ENCODE measurements around the gene KRTAP20-3. TPM values are rescaled to one million over a fixed set of nuclear protein-coding genes. Genes with fewer than 3 reads are reported as not detected.

Gene KRTAP20-3
- total RNA-seq, 1 experiment from 2014 or later, result not detected

GRCh38 chr21:30615199-30615598 lies 27.5 kb upstream of the KRTAP20-3 start:
- in situ Hi-C loops (cut with HindIII; ENCODE audit: low pct_unique_long_range_greater_than_20kb, low sequenced_read_pairs), result no loop called here
- POLR2A ChIA-PET, result no interaction called here

DNA sequence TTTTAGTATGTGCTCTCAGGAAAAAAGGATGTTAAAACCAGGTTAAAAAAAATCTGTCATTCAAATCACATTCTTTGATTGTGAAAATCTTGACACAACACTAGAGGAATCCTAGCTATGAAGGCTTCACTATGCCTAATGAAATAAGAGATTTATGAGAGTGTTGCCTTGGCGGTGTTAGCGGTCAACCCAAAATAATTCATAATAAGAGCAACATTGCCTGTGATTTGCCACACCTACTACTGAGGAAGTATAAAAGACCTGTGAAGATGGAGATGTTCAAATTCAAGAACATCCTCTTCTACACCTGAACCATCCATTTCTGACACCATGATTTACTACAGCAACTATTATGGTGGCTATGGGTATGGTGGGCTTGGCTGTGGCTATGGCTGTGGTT lies 26.5 kb upstream of the KRTAP20-3 start, which contains the start of gene KRTAP20-1:
Gene KRTAP20-1 (plus strand): TSS at position 301 of the 400 bp plus-strand sequence. CDS start 30 bp downstream, at position 331.
- Histone ChIP-seq H3K36me3 (ENCODE audit: control insufficient read depth, insufficient read depth, low read length) (no peaks in the 10 kb centered on the region), H3K27ac (ENCODE audit: low read length) (no peak within 1 kb of the TSS), H3K4me3 (ENCODE audit: low read depth in 2 of 2, low read length in 2 of 2) (no peak within 1 kb of the TSS), H3K9me3 (ENCODE audit: control insufficient read depth, insufficient read depth, low read depth, low read length) (no peaks in the 10 kb centered on the region), H3K4me1 (ENCODE audit: control insufficient read depth, insufficient read depth, low read length) (no peaks in the 10 kb centered on the region), H3K27me3 (ENCODE audit: control insufficient read depth, insufficient read depth, low read length) (no peaks in the 10 kb centered on the region)
- ChIA-PET POLR2A (no interaction called here), CTCF (no interaction called here)
- ATAC-seq, result no peak
- intact Hi-C loops (cut with micrococcal nuclease; ENCODE audit: unreplicated experiment), result no loop called here
- TF ChIP-seq SIN3A (IDR thresholded peaks at IDR 0.05; ENCODE audit: borderline replicate concordance, insufficient read depth, low read depth, low read length), result no peak
- TF ChIP-seq CTCF (IDR thresholded peaks at IDR 0.05), result no peak
- no peak for TF ChIP-seq POLR2AphosphoS5 (IDR thresholded peaks at IDR 0.05; ENCODE audit: low read depth, low read length)
- no peak for TF ChIP-seq REST (IDR thresholded peaks at IDR 0.05; ENCODE audit: insufficient read depth in 1 of 2, low read depth in 2 of 2, low read length in 1 of 2)
- TF ChIP-seq TCF7L2 (IDR thresholded peaks at IDR 0.05; ENCODE audit: low read depth, low read length), result no peak
- DNase-seq (ENCODE audit: low read depth, low spot score), result no peak
- BruUV-seq (replicated peaks), result no TSS peak
- in situ Hi-C loops (cut with HindIII; ENCODE audit: low pct_unique_long_range_greater_than_20kb, low sequenced_read_pairs), result no loop called here

More at GRCh38 chr21:30615199-30615598, 27.5 kb upstream of the KRTAP20-3 start:
- no peaks in the 10 kb centered on the region for H3K9me3 ChIP-seq (ENCODE audit: control insufficient read depth, insufficient read depth, low read depth, low read length)
- H3K4me3 ChIP-seq (ENCODE audit: low read depth in 2 of 2, low read length in 2 of 2), result no peak overlapping the region
- intact Hi-C loops (cut with micrococcal nuclease; ENCODE audit: unreplicated experiment), result no loop called here
- no peak overlapping the region for H3K27ac ChIP-seq (ENCODE audit: low read length)
- DNase-seq (ENCODE audit: low read depth, low spot score), result no peak
- ATAC-seq, result no peak
- no peaks in the 10 kb centered on the region for H3K36me3 ChIP-seq (ENCODE audit: control insufficient read depth, insufficient read depth, low read length)
- TF ChIP-seq POLR2AphosphoS5 (IDR thresholded peaks at IDR 0.05; ENCODE audit: low read depth, low read length) (no peak), CTCF (IDR thresholded peaks at IDR 0.05) (no peak), SIN3A (IDR thresholded peaks at IDR 0.05; ENCODE audit: borderline replicate concordance, insufficient read depth, low read depth, low read length) (no peak), REST (IDR thresholded peaks at IDR 0.05; ENCODE audit: insufficient read depth in 1 of 2, low read depth in 2 of 2, low read length in 1 of 2) (no peak), TCF7L2 (IDR thresholded peaks at IDR 0.05; ENCODE audit: low read depth, low read length) (no peak)
- no peaks in the 10 kb centered on the region for H3K27me3 ChIP-seq (ENCODE audit: control insufficient read depth, insufficient read depth, low read length)
- BruUV-seq (replicated peaks), result no TSS peak
- no peaks in the 10 kb centered on the region for H3K4me1 ChIP-seq (ENCODE audit: control insufficient read depth, insufficient read depth, low read length)
- CTCF ChIA-PET, result no interaction called here
